HL-60 (cell line): ENCODE results near the gene CACNA2D3.

Experiments
- CTCF ChIP-seq: IDR thresholded peaks from one replicate; pipeline ENCODE4 v1.5.1; 2011; ENCODE audit warnings: low read length, control low read depth, inconsistent platforms; ENCODE audit not compliant: insufficient read depth
- SPI1 ChIP-seq: IDR thresholded peaks from 2 replicates; pipeline ENCODE4 v1.6.1; 2012; ENCODE audit warnings: low read depth, mild to moderate bottlenecking, borderline replicate concordance

DNA sequence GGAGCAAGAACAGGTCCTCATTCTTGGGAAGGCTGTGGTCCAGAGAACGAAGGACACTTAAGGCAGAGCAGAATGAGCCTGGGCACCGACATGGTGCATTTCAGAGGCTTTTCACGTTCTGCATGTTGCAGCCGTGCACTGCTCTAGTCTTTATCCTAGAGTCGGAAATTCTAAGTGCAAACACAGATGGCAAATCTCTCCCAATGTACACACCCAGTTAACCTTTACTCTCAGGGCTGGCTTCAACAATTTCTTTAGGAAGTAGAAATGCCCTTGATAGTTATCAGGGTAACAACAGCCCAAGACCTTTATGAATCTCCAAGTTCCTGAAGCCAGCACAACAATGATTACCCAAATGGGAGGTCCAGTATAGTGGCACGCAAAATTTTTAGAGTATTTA lies 844.6 kb downstream of the CACNA2D3 start:
- TF ChIP-seq CTCF (no peak), SPI1 (no peak)
